Measurements from ENCODE around the gene PLGLB1.
"Not testable (repeated sequence)": the region's sequence is repeated elsewhere in the genome, so short reads cannot be mapped to it uniquely, and the experiment has no call there.

The PLGLB1 gene

GRCh38 chr2:87021744-87022143 is at the start of gene PLGLB1:
Gene PLGLB1, minus strand, starts transcription at chr2:87021844. Its CDS starts 61 bp downstream, at chr2:87021783.
- DNase-seq: not testable (repeated sequence)

GRCh38 chr2:87064305-87064704 is 42.7 kb upstream of the PLGLB1 start:
- not testable (repeated sequence) for DNase-seq

GRCh38 chr2:87063431-87063830 is 41.8 kb upstream of the PLGLB1 start:
- not testable (repeated sequence) for DNase-seq

- not testable (repeated sequence) for DNase-seq
Observed at GRCh38 chr2:87061519-87061918, 39.9 kb upstream of the PLGLB1 start.

- not testable (repeated sequence) for DNase-seq
Observed at GRCh38 chr2:87057606-87058005, 36.0 kb upstream of the PLGLB1 start.

- DNase-seq: not testable (repeated sequence)
Observed at GRCh38 chr2:87056843-87057242, 35.2 kb upstream of the PLGLB1 start.

GRCh38 chr2:87056435-87056834 is 34.8 kb upstream of the PLGLB1 start:
- DNase-seq: not testable (repeated sequence)

GRCh38 chr2:87054375-87054774 is 32.7 kb upstream of the PLGLB1 start:
- DNase-seq: not testable (repeated sequence)

- DNase-seq: not testable (repeated sequence)
Observed at GRCh38 chr2:87041321-87041978, 19.8 kb upstream of the PLGLB1 start.

GRCh38 chr2:87028607-87029006 is 7.0 kb upstream of the PLGLB1 start:
- not testable (repeated sequence) for DNase-seq

- not testable (repeated sequence) for DNase-seq
Observed at GRCh38 chr2:87026816-87027215, 5.2 kb upstream of the PLGLB1 start.

- not testable (repeated sequence) for DNase-seq
Observed at GRCh38 chr2:87025927-87026326, 4.3 kb upstream of the PLGLB1 start.

- DNase-seq: not testable (repeated sequence)
Observed at GRCh38 chr2:87023988-87024615, 2.5 kb upstream of the PLGLB1 start.

GRCh38 chr2:87021043-87021442 is 601 bp downstream of the PLGLB1 start:
- not testable (repeated sequence) for DNase-seq

GRCh38 chr2:87019053-87019452 is 2.6 kb downstream of the PLGLB1 start:
- not testable (repeated sequence) for DNase-seq

GRCh38 chr2:87014489-87015169 is 7.0 kb downstream of the PLGLB1 start:
- not testable (repeated sequence) for DNase-seq

- not testable (repeated sequence) for DNase-seq
Observed at GRCh38 chr2:87004398-87004797, 17.2 kb downstream of the PLGLB1 start.
